ENCODE measurements around the gene OR2AG2.
"Not testable (repeated sequence)": the region's sequence is repeated elsewhere in the genome, so short reads cannot be mapped to it uniquely, and the experiment has no call there.

OR2AG2 gene, protein sequence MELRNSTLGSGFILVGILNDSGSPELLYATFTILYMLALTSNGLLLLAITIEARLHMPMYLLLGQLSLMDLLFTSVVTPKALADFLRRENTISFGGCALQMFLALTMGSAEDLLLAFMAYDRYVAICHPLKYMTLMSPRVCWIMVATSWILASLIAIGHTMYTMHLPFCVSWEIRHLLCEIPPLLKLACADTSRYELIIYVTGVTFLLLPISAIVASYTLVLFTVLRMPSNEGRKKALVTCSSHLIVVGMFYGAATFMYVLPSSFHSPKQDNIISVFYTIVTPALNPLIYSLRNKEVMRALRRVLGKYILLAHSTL

DNA sequence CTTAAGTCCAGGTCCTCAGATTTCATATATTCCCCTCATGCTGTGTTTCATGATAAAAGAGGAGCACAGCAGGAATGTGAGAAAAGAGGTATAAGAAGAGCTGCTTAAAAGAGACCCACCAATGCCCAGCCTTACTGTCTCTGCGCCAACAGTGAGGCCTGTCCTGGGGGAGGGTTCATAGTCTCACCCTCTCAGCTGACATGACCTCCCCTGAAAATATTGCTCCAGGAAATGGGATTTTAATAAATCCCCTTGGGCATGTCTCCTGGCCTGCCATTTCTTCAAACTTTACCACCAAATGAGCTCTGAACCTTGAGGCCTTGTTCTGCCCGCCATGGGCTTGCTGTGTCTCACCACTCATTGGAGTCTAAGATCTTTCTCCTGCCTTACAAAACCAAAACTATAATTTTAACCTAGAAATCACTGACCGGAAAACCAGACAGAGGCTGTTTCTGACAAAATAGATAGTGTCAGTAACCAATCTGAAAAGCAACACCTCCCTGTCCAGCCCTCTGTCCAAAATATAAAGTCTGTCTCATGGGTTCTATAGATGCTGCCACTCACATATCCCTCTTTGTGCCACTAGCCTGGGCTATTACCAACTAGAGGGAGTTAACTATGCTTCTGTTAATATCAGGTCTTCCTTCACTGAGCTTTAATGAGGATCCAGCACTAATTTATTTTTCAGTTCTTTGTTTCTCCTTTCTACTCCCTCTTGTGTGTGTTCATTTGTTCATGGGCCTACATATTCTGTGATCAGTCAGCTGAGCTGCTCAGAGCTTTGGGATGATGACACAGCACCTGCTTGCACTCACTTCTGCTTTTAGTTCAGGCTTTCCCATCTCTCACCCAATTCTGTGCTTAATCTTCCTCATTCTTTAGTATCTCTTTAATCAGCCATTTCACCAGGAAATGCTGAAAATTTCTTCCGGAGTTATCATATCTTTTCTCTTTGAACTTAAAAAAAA, at the start of gene OR2AG2:
OR2AG2 (minus strand) TSS at position 51 of the 968 bp plus-strand sequence. CDS start 3,019 bp downstream, outside the sequence.
- DNase-seq, result peak; percentile 35

DNA sequence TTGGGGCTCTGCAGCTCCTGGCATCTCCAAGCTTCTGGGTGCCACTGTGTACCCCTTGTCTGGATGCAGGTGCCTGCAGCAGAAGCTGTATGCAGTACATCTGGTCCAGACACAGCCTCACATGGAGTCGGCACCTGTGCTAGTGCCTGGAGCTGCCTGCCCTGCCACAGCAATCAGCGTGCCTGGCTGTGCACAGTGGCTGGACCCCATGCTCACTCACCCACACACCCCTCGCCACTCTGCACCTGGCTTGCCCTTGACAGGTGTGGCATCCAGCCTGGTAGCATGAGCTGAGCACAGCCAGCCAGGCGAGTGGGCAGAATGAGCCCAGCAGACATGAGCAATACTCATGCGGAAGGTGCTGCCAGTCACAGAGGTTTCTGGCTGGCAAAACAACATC, 47.2 kb upstream of the OR2AG2 start:
- DNase-seq, result no peak

DNA sequence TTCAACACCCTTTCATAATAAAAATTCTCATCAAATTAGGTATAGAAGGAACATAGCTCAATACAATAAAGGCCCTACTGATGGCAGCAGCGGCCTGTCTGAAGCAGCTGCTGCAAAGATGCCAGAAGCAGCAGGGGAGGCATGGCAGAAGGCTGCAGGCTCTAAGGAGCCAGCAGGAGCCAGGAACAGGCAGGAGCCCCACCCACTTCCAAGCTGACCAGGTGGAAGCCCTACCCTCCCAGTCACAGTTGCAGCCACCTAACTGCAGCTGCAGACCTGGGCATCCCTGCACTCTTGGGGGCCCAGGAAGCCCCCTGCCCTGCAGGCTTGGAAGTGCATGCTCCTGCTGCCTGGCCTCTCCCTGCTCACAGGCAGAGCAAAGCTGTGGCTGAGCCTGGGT, 45.9 kb upstream of the OR2AG2 start:
- DNase-seq, result no peak

DNA sequence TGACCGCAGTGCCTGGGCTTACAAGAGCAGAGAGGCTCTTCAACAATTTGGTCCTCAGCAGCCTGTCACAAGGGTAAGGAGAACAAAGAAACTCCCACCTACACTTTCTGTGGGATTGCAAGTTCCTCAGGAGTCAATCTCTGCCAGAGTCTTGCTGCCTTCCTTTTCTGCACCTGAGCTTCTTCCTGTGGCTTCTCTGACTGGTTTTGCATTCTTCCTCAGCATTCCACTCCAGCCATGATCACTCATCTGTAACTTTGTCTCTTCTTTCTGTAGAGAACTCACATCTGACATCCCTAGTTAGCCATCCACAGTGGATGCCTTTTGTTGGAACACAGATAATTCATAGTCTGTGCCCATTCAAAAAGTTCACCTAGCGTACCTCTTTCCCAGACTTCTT, 41.9 kb upstream of the OR2AG2 start:
- DNase-seq, result no peak

DNA sequence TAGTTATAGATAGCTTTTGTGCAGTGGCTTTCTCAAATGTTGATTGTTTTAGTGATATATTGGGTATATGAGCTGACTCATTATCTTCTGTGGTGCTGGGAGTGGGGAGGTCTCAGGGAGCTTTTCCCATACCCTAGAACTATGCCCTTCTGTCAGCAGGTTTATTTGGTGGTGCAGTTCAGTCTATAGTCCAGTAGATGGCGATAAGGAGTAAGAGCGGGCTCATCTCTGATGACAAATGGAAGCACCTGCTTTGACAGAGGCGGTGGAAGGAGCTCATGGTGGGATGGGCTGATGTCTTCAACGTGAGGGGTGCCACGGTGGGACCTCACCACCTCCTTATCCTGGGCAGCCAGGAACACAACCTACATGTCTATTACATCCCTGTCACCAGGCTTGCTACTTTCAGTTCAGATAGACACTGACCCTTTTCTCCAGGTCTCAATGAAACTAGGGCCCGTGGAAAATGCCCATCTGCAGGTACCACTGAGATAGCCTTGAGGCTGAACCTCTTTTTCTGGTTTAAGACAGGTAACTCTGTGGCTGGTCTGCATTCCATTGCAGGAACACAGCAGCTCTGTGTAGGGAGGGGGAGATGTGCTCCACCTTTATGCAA, 40.7 kb upstream of the OR2AG2 start:
- DNase-seq, result peak; percentile 21

DNA sequence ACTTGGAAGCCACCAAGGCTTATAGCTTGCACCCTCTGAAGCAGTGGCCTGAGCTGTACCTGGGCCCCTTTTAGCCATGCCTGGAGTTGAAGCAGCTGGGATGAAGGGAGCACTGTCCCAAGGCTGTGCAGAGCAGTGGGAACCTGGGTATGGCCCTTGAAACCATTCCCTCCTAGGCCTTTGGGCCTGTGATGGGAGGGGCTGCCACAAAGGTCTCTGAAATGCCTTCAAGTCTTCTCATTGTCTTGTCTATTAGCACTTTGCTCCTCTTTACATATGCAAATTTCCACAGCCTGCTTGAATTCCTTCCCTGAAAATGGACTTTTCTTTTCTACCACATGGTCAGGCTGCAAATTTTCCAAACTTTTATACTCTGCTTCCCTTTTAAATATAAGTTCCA, 29.3 kb upstream of the OR2AG2 start:
- not testable (repeated sequence) for DNase-seq

DNA sequence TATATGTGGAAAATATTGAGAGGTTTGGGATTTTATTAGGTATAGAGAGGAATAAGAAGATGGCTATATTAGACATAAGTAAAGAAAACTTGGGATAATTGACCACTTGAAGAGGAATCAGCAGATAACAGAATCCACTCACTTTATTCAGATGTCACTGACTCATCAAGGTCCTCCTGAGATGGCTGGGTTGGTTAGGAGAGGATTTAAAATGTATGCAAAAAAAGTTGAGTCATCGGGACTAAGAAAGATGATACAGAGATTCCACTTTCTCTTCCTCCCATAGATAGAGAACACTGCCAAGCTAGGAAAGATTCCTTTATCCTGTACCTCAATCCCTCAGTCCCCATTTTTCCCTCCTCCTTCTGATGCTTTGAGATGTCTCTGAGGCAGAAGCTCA, 27.6 kb upstream of the OR2AG2 start, which contains the start of gene OR6A2:
OR6A2 (minus strand) TSS at position 288 of the 400 bp plus-strand sequence. CDS start 3,981 bp downstream, outside the sequence.
- no peak for DNase-seq

DNA sequence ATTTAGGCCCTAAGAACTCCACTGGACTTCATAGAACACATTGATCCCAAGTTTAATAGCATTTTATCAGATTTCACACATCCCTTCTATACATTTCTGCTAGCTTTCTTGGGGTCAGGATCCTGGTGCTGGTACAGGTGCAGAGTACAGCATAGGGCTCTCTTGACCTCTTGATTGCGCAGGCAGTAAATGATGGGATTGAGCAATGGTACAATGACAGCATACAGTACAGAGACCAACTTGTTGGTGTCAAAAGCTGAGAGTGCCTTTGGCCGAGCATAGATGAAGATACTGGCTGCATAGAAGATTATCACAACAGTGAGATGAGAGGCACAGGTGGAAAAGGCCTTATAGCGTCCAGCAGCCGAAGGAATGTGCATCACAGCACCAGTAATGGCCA, 22.9 kb upstream of the OR2AG2 start:
- DNase-seq, result no peak

DNA sequence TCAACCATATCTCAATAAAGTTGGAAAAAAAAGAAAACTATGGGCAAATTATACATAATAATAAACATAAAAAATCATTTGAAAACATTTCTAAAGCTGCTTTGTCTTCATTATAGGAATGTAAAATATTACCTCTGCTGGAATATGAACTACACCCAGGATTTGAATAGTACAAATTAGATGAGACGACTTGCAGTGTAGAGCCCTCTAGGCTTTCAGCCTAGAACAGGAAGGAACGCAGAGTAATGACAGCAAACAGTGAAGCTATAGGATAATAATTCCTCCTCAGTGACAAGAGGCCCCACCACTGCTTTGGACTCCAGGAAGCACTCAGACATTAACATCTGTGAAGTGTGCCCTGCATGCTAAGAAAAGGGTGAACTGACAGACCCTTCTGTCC, 18.8 kb upstream of the OR2AG2 start:
- DNase-seq, result no peak

DNA sequence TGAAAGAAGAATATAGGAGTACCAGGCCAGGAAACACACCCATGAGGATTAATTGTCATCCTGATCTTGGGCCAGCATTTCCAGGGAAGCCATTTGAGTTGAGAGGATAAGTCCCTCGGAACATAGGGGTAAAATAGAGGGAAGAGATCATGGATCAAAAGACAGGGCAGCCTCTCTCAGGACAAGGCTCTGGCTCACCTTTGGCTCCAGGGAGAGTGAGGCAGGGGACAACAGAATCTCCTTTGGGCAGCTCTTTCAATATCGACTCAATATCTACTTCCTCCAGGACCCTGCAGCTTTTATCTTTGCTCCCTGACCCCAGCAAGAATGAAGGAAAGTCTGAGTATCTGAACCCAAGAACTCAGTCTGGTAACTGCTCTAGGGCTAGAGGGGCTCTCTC, 10.9 kb upstream of the OR2AG2 start, which contains the start of gene OR2AG1:
OR2AG1 (plus strand) TSS at position 301 of the 400 bp plus-strand sequence. CDS start 2,018 bp downstream, outside the sequence.
- DNase-seq, result no peak

DNA sequence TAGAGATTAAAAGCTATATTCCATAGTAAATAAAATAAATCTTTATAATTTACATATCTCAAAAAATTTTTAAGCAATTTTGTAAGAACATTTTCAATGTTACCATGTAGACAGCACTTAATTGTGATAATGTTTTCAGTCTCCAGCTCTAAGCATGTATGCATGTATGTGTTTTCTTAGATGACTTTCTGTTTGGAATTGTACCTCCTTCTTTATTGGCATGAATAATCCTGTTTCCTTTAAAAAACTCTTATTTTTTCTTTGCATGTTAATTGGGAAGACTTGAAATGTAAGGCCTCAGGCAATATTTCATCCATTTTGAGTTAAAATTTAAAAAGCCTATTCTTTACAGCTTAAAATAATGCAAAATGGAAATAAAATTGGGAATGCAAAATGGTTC, 9.1 kb upstream of the OR2AG2 start:
- no peak for DNase-seq

DNA sequence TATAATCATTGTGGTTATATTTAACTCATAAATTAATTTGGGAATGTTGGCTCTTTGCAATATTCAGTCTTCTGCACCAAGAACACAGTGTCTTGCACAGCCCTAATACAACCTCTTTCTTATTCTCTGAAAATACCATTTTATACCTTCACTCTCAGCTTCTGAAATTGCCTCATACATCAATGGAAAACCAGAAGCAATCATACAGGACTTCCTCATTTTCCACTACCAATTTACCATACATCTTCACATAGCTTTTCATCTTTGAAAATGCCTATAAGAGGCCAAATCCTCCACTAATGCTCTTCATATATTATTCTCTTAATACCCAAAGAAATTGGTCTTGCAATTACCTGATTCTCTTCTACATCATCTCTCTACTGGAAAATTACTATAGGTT, 6.7 kb upstream of the OR2AG2 start:
- no peak for DNase-seq

DNA sequence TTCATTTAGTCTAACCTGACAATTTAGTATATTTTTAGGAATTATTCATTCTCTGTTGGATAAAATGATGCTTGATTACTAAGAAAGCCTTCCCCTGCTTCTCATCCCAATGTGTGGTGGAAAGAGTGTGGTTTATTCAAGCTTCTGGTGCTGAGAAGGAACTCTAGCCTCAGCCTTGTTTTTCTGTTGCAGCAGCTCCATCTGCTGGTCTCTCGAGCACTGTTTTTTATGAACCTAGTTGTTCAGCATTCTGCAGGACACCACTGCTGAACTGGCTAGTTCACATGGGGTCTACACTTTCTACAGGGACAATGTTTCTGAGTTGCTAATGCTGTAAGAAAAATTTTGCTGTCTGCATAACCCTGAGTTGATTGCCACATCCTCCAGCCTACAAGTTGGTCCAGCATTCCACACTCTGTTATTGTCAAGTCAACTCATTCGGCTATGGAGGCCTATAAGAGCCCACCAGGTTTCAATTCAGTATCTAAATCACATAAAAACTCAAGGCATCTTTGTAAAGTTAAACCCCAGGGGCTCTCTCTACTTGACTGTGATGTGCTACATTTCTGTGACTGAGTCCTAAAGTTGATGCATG, 14.3 kb downstream of the OR2AG2 start:
- peak; percentile 64 for DNase-seq

DNA sequence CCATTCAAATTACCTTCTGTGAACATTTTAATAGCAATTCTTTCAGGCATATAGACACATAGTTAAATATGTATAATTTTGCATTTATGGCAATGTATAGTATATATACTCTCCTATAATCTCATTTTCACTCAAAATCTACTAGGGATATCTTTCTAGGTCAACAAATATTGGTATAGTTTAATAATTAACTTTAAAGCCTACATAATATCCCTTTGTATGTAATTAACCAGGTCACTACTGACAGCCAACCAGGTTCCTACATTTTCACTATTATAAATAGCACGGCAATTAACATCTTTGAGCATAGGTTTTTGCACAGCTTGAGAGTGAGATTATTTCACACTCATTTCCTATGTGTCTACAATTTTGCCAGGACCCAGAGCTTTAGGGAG, 15.8 kb downstream of the OR2AG2 start:
- DNase-seq, result no peak

DNA sequence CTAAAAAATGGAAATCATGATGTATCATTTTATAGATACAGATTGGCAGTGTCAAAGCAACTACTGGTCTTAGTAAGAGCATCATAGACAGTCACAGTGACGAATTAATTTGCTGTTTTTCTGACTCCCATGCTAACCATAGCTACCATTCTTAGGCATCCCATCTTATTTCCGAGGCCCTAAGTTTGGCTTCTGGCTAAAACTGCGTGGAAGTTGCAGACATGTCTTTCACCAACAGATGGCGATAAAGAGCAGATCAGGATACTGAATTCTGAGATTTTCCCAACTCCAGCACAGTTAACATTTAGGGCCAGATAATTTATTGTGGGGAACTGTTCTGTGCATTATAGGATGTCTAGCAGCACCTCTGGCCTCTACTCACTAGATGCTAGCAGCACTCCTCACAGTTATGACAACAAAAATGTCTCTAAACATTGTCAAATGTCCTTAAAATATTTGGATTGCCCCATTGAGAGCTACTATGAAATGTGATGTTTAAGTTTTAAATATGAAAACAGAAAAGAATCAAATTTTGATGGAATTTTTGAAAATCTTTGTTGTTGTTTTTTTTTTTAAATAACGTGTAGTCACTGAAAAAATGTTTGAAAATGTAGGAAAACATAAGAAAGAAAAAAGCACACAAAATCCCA, 16.3 kb downstream of the OR2AG2 start:
- peak; percentile 25 for DNase-seq

DNA sequence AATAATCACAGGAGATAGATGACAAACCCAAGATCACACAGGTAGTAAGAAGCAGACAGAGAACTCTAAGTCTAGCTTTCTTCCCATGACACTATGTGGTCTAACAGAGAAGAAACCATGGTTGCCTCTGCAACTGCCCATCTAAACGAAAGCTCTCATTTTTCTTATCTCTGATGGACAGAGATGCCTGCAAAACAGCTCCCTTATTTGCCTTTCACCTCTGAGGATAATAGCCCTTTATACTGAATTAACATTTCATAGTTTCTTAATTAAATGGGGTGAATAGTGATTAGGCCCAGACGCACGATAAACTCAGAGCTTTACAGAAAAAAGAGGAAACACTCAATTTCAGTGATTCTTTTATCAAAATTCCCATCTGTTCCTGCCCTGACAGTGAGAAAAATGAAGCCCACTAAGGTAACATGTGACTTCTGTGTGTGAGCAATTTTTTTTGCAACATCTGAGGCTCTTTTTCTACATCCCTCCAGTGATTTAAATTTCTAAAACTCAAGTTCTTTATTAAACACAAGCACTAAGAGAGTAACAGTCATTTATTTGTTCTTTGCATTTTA, 24.6 kb downstream of the OR2AG2 start:
- DNase-seq, result no peak

DNA sequence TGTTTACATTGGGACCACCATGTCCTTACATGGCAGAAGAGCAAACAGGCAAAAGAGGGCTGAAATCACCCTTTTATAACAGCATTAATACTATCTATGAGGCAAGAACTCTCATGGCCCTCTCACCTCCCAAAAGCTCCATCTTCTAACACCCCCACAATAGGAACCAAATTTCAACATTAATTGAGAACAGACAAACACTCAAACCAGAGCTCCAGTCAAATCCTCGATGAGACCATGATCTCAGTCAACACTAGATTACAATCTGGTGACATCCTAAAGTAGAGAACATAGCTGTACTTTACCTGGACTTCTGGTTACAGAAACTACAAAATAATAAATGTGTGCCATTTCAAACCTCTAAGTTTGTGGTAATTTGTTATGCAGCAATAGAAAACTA, 25.1 kb downstream of the OR2AG2 start:
- no peak for DNase-seq

DNA sequence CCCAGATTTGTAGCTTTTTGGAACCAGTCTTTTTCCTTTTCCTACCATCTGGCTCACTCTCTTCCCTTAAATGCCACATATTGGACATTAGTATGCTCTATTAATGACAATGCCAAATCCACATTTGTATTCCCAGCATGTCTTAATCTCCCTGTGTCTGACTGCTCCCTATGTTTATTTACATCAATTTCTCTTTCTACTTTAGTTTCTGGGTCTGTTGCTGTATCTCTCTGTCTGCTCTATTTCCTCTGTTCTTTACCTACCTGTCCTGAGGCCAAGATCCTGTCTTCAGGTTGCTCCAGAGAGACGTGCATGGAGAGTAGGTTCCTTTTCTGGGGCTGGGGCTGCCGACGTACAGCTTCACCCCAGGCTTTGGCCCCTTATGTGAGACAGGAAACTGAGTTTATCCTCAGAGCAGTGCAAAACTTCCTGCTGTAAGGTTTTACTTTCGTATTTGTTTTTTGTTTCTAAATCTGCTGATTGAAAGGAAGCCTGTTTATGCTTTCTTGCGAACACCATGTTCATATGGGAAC, 25.6 kb downstream of the OR2AG2 start:
- peak; percentile 41 for DNase-seq

DNA sequence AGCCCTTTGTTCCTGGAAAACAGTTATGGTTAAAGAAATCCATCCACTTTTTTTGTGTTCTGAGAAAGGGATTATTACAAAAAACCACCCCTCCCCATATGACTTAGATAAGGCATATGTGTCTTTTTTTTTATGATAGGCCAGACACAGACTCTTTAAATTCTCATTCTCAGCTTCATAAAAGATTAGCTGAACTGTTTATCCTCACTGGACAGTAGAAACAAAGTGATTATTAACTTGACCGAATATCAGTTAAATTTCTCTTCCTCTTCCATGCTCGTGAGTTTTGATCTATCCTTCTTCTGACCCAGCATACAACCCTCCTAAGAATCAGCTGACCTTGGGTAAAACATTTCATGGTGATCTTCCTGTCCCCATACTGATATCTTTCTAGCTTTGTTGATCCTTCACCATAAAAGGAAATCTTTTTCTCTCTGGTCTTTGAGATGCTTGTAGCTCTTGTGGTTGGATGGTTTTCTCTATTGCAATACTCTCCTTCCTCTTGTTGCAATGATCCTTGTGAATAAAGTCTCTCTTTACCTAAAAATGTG, 26.2 kb downstream of the OR2AG2 start:
- no peak for DNase-seq

DNA sequence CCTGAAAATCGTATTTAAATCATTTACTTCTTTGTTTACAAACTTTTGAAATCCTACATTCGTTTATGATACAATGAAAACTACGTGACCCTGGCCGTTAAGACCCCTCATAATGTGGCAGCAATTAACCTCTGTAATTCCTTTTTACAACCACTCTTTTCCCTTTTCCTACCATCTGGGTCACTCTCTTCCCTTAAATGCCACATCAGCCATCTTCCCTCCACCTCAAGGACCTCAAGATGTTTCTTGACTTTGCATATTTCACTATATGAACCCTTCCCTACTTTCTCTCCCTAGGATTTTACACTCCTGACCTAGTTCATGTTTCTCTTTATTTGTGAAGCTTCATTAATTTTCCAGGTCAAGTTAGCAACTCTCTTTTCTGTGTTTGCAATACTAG, 26.8 kb downstream of the OR2AG2 start:
- no peak for DNase-seq

DNA sequence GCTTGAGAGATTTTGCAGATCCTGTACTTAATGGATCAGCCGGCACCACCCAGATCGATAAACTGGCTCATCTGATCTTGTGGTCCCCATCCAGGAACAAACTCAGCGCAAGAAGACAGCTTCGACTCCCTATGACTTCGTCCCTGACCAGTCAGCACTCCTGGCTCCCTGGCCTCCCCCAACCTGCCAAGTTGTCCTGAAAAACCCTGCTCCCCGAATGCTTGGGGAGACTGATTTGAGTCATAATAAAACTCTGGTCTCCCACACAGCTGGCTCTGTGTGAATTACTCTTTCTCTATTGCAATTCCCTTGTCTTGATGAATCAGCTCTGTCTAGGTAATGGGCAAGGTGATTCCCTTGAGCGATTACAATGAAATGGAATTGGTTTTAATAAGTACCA, 29.5 kb downstream of the OR2AG2 start:
- no peak for DNase-seq
